Trophoblast cell (in vitro differentiated cells and primary cell): ENCODE results near the gene UGT1A5.

Experiments used
- DNase-seq, 2 donors: peaks; one replicate each; pipeline ENCODE4 v3.0.0-alpha.2; 2016
- H2AFZ ChIP-seq: 2 replicates; pipeline ENCODE4 v1.6.1; 2013; ENCODE audit warnings: low read length, moderate library complexity, mild to moderate bottlenecking; ENCODE audit not compliant: insufficient read depth, poor library complexity
- H2AK5ac ChIP-seq: 2 replicates; pipeline ENCODE4 v1.6.1; 2013; ENCODE audit warnings: mild to moderate bottlenecking, low read length
- H2BK120ac ChIP-seq: 2 replicates; pipeline ENCODE4 v1.6.1; 2013; ENCODE audit warnings: low read length, mild to moderate bottlenecking, moderate library complexity; ENCODE audit not compliant: insufficient read depth, poor library complexity
- H2BK12ac ChIP-seq: 2 replicates; pipeline ENCODE4 v1.6.1; 2013; ENCODE audit warnings: mild to moderate bottlenecking, low read length, moderate library complexity
- H2BK5ac ChIP-seq: 2 replicates; pipeline ENCODE4 v1.6.1; 2013; ENCODE audit warnings: low read length, low read depth, moderate library complexity, mild to moderate bottlenecking; ENCODE audit not compliant: poor library complexity
- H3K14ac ChIP-seq: 2 replicates; pipeline ENCODE4 v1.6.1; 2013; ENCODE audit warnings: mild to moderate bottlenecking, low read length
- H3K18ac ChIP-seq: 2 replicates; pipeline ENCODE4 v1.6.1; 2013; ENCODE audit warnings: mild to moderate bottlenecking, low read length
- H3K23ac ChIP-seq: 2 replicates; pipeline ENCODE4 v1.6.1; 2013; ENCODE audit warnings: low read length
- H3K27ac ChIP-seq: 2 replicates; pipeline ENCODE4 v1.5.1; 2013; ENCODE audit warnings: low read depth, mild to moderate bottlenecking, inconsistent platforms, low read length, moderate library complexity
- H3K27me3 ChIP-seq: 2 replicates; pipeline ENCODE4 v1.6.1; 2013; ENCODE audit warnings: inconsistent platforms, mild to moderate bottlenecking, low read length, moderate library complexity; ENCODE audit not compliant: insufficient read depth
- H3K36me3 ChIP-seq, 2 experiments: 1 replicate in 1 of 2; 2 replicates in 1 of 2; pipeline ENCODE4 v1.6.1; 2013; ENCODE audit warnings: low read length in 2 of 2, mild to moderate bottlenecking in 2 of 2, moderate library complexity in 1 of 2; ENCODE audit not compliant: insufficient read depth in 2 of 2, control insufficient read depth in 1 of 2
- H3K4ac ChIP-seq: 2 replicates; pipeline ENCODE4 v1.6.1; 2013; ENCODE audit warnings: low read depth, mild to moderate bottlenecking, low read length, moderate library complexity
- H3K4me1 ChIP-seq, 2 experiments: 1 replicate in 1 of 2; 2 replicates in 1 of 2; pipeline ENCODE4 v1.6.1; 2013; ENCODE audit warnings: low read length in 2 of 2, mild to moderate bottlenecking in 2 of 2, moderate library complexity in 1 of 2; ENCODE audit not compliant: insufficient read depth in 2 of 2, control insufficient read depth in 1 of 2
- H3K4me2 ChIP-seq: 2 replicates; pipeline ENCODE4 v1.6.1; 2013; ENCODE audit warnings: inconsistent platforms, mild to moderate bottlenecking, low read length, moderate library complexity
- H3K4me3 ChIP-seq: 2 replicates; pipeline ENCODE4 v1.5.1; 2013; ENCODE audit warnings: mild to moderate bottlenecking, low read depth, low read length, inconsistent platforms
- H3K79me1 ChIP-seq: one replicate; pipeline ENCODE4 v1.6.1; 2013; ENCODE audit warnings: low read length
- H3K79me2 ChIP-seq: 2 replicates; pipeline ENCODE4 v1.6.1; 2013; ENCODE audit warnings: low read length, mild to moderate bottlenecking; ENCODE audit not compliant: control insufficient read depth, insufficient read depth, poor library complexity
- H3K9ac ChIP-seq: 2 replicates; pipeline ENCODE4 v1.6.1; 2013; ENCODE audit warnings: mild to moderate bottlenecking, low read length
- H3K9me3 ChIP-seq: 2 replicates; pipeline ENCODE4 v1.6.1; 2013; ENCODE audit warnings: low read depth, mild to moderate bottlenecking, control low read depth, inconsistent platforms, low read length; ENCODE audit not compliant: insufficient read depth
- H4K12ac ChIP-seq: 2 replicates; pipeline ENCODE4 v1.6.1; 2013; ENCODE audit warnings: low read depth, mild to moderate bottlenecking, low read length, moderate library complexity
- H4K8ac ChIP-seq: 2 replicates; pipeline ENCODE4 v1.6.1; 2013; ENCODE audit warnings: low read depth, mild to moderate bottlenecking, low read length, moderate library complexity
- H4K91ac ChIP-seq: one replicate; pipeline ENCODE4 v1.6.1; 2013; ENCODE audit warnings: low read depth, mild to moderate bottlenecking, low read length, moderate library complexity
- WGBS: extraction: QIAGEN DNeasy Blood & Tissue Kit; methylation state at CpG from one replicate; pipeline ENCODE4 v1.1.7; 2013; ENCODE audit warnings: missing lambda C conversion rate; ENCODE audit not compliant: insufficient read length, insufficient coverage; ENCODE audit errors: extremely low coverage; 5-methylcytosine and 5-hydroxymethylcytosine counted together

The UGT1A5 gene

DNA sequence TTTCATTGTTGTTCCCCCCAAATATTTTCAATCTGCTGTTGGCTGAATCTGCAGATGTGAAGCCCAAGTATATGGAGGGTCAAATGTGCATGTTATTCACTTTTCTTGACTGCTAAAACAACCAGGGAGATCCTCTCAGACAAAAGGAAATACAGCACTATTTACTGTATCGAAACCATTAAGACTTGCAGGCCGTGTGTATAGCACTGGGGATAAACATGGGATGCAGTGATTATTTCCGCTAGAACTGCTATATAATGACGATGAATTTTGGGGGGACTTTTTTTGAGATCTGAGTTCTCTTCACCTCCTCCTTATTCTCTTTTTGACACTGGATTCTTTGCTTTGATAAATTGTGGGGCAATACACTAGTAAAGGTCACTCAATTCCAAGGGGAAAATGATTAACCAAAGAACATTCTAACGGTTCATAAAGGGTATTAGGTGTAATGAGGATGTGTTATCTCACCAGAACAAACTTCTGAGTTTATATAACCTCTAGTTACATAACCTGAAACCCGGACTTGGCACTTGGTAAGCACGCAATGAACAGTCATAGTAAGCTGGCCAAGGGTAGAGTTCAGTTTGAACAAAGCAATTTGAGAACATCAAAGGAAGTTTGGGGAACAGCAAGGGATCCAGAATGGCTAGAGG lies 43.8 kb downstream of the UGT1A5 start:
- Histone ChIP-seq H4K8ac (no peak overlapping the region), H2BK5ac (no peak overlapping the region), H3K27ac (no peak overlapping the region), H3K9me3 (peaks cover 9% of the 10 kb centered on the region), H3K4me2 (no peak overlapping the region), H3K18ac (no peak overlapping the region), H2BK12ac (no peak overlapping the region), H3K79me1 (no peaks in the 10 kb centered on the region), H2AFZ (no peak overlapping the region), H3K23ac (no peak overlapping the region), H2BK120ac (no peak overlapping the region), H3K14ac (no peak overlapping the region), H3K27me3 (no peaks in the 10 kb centered on the region), H4K91ac (no peak overlapping the region), H4K12ac (no peak overlapping the region), H2AK5ac (no peak overlapping the region), H3K79me2 (no peaks in the 10 kb centered on the region), H3K4me1 (no peaks in the 10 kb centered on the region), H3K4me3 (no peak overlapping the region), H3K4ac (no peak overlapping the region), H3K9ac (no peak overlapping the region), H3K36me3 (no peaks in the 10 kb centered on the region)
- no CpG with 5 or more reads among the region's 7 CpGs for WGBS
- DNase-seq, result no peak

DNA sequence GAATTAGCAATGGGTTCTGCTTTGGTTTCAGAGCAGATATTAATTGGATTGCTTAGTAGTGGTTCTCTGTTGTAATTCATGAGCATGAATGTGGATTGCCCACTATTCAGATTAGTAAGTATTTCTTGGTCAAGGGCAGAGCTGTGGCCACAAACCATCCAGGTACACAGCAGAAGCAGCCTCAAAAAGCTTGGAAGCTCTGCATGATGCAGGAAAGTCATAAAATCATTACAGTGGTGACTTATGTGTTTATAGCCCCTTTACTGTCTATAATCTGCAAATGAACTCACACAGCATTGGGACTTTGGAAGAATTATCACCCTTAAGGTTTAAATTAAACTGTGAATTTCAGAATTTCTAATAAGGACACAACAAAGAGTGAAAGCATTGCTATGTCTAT lies 45.4 kb downstream of the UGT1A5 start:
- no peak overlapping the region for H3K23ac ChIP-seq
- H3K4ac ChIP-seq, result no peak overlapping the region
- H2BK12ac ChIP-seq, result no peak overlapping the region
- no peak overlapping the region for H4K8ac ChIP-seq
- H3K79me1 ChIP-seq, result no peaks in the 10 kb centered on the region
- H2AK5ac ChIP-seq, result no peak overlapping the region
- H3K79me2 ChIP-seq, result no peaks in the 10 kb centered on the region
- H2BK5ac ChIP-seq, result no peak overlapping the region
- H3K14ac ChIP-seq, result no peak overlapping the region
- no peak overlapping the region for H4K91ac ChIP-seq
- no peak overlapping the region for H3K9ac ChIP-seq
- no peak overlapping the region for H2BK120ac ChIP-seq
- H3K4me2 ChIP-seq, result no peak overlapping the region
- H4K12ac ChIP-seq, result no peak overlapping the region
- no peak overlapping the region for H3K4me3 ChIP-seq
- H3K9me3 ChIP-seq, result peaks cover 7% of the 10 kb centered on the region
- H3K27ac ChIP-seq, result no peak overlapping the region
- H3K27me3 ChIP-seq, result no peaks in the 10 kb centered on the region
- no peak for DNase-seq
- H3K4me1 ChIP-seq, result no peaks in the 10 kb centered on the region
- H3K18ac ChIP-seq, result no peak overlapping the region
- no peak overlapping the region for H2AFZ ChIP-seq
- no peaks in the 10 kb centered on the region for H3K36me3 ChIP-seq

DNA sequence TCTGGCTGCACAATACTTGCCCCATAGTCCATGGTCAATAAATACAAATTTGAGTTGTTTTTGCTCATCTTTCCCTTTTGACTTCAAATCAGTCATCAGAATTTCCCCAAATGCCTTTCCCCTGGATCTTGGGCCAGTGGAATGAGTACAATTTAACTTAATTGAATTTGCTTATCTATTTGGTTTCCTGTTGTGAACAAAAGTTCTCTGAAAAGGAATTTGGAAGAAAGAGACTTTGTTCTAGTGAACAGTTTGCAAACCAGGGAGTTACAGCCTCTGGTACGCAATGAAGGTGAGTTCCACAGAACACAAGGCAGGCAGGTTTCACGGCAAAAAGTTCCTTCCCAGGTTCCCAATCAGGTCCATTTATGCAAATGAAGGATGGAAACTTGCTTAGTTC lies 46.1 kb downstream of the UGT1A5 start:
- Histone ChIP-seq H3K27ac (no peak overlapping the region), H2AFZ (no peak overlapping the region), H3K79me1 (no peaks in the 10 kb centered on the region), H4K91ac (no peak overlapping the region), H3K14ac (no peak overlapping the region), H2BK120ac (no peak overlapping the region), H3K9ac (no peak overlapping the region), H3K4me1 (no peaks in the 10 kb centered on the region), H3K4me2 (no peak overlapping the region), H3K4me3 (no peak overlapping the region), H2BK5ac (no peak overlapping the region), H2AK5ac (no peak overlapping the region), H2BK12ac (no peak overlapping the region), H3K79me2 (no peaks in the 10 kb centered on the region), H3K4ac (no peak overlapping the region), H3K9me3 (peaks cover 7% of the 10 kb centered on the region), H3K23ac (no peak overlapping the region), H3K36me3 (no peaks in the 10 kb centered on the region), H4K8ac (no peak overlapping the region), H3K18ac (no peak overlapping the region), H3K27me3 (no peaks in the 10 kb centered on the region), H4K12ac (no peak overlapping the region)
- no CpG with 5 or more reads among the region's 2 CpGs for WGBS
- no peak for DNase-seq

DNA sequence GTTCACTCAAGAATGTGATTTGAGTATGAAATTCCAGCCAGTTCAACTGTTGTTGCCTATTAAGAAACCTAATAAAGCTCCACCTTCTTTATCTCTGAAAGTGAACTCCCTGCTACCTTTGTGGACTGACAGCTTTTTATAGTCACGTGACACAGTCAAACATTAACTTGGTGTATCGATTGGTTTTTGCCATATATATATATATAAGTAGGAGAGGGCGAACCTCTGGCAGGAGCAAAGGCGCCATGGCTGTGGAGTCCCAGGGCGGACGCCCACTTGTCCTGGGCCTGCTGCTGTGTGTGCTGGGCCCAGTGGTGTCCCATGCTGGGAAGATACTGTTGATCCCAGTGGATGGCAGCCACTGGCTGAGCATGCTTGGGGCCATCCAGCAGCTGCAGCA lies 47.3 kb downstream of the UGT1A5 start, which contains the start of gene UGT1A1:
TSS of gene UGT1A1 (plus strand) at position 228 of the 400 bp plus-strand sequence. CDS start at position 246, 18 bp downstream.
- H3K9me3 ChIP-seq, result peaks cover 5% of the 10 kb centered on the region
- H3K4me2 ChIP-seq, result no peak within 1 kb of the TSS
- H3K18ac ChIP-seq, result no peak within 1 kb of the TSS
- no CpG with 5 or more reads among the region's 6 CpGs for WGBS
- no peaks in the 10 kb centered on the region for H3K36me3 ChIP-seq
- H4K91ac ChIP-seq, result no peak within 1 kb of the TSS
- H3K79me2 ChIP-seq, result no peaks in the 10 kb centered on the region
- H4K8ac ChIP-seq, result no peak within 1 kb of the TSS
- no peak within 1 kb of the TSS for H3K9ac ChIP-seq
- H3K27me3 ChIP-seq, result no peaks in the 10 kb centered on the region
- no peak within 1 kb of the TSS for H2BK12ac ChIP-seq
- DNase-seq, result no peak
- H2AK5ac ChIP-seq, result no peak within 1 kb of the TSS
- no peak within 1 kb of the TSS for H3K27ac ChIP-seq
- no peak within 1 kb of the TSS for H4K12ac ChIP-seq
- no peaks in the 10 kb centered on the region for H3K4me1 ChIP-seq
- H3K79me1 ChIP-seq, result no peaks in the 10 kb centered on the region
- no peak within 1 kb of the TSS for H2BK120ac ChIP-seq
- H2BK5ac ChIP-seq, result no peak within 1 kb of the TSS
- H3K14ac ChIP-seq, result no peak within 1 kb of the TSS
- peak within 1 kb of the TSS; percentile 18 for H3K4me3 ChIP-seq
- H3K23ac ChIP-seq, result no peak within 1 kb of the TSS
- H2AFZ ChIP-seq, result no peak within 1 kb of the TSS
- H3K4ac ChIP-seq, result no peak within 1 kb of the TSS
